Liver (tissue), 9 donors: ENCODE measurements around the gene CARMIL1. TPM values are rescaled to one million over a fixed set of nuclear protein-coding genes. Genes with fewer than 3 reads are reported as not detected.

Experiments used
- DNase-seq: peaks from one replicate; pipeline ENCODE4 v3.0.0-alpha.2; 2017; ENCODE audit warnings: low spot score
- H3K27ac ChIP-seq, 2 donors: one replicate each; pipeline ENCODE4 v1.7.0; 2013; ENCODE audit warnings: inconsistent platforms in 2 of 2, low read length in 2 of 2, control low read depth in 1 of 2, low read depth in 1 of 2, mild to moderate bottlenecking in 1 of 2
- H3K27me3 ChIP-seq, 4 donors: one replicate each; pipeline versions ENCODE4 v1.6.1 to v1.7.0; 2013; ENCODE audit warnings: low read length in 3 of 4, inconsistent platforms in 1 of 4, mild to moderate bottlenecking in 1 of 4, moderate library complexity in 1 of 4; ENCODE audit not compliant: control insufficient read depth in 4 of 4, insufficient read depth in 4 of 4
- H3K36me3 ChIP-seq, 4 donors: one replicate each; pipeline versions ENCODE4 v1.6.1 to v1.7.0; 2013; ENCODE audit warnings: low read length in 3 of 4, mild to moderate bottlenecking in 3 of 4, low read depth in 1 of 4, moderate library complexity in 1 of 4; ENCODE audit not compliant: control insufficient read depth in 4 of 4, insufficient read depth in 3 of 4
- H3K4me1 ChIP-seq, 4 donors: one replicate each; pipeline versions ENCODE4 v1.6.1 to v1.7.0; 2013; ENCODE audit warnings: low read length in 3 of 4, mild to moderate bottlenecking in 3 of 4, moderate library complexity in 1 of 4; ENCODE audit not compliant: control insufficient read depth in 4 of 4, insufficient read depth in 4 of 4
- H3K4me3 ChIP-seq, 3 donors: one replicate each; pipeline versions ENCODE4 v1.6.1 to v1.7.0; 2013; ENCODE audit warnings: low read length in 3 of 3, control low read depth in 1 of 3, low read depth in 1 of 3, mild to moderate bottlenecking in 1 of 3
- H3K9ac ChIP-seq, 2 donors: one replicate each; pipeline ENCODE4 v1.7.0; 2013; ENCODE audit warnings: low read length in 2 of 2, mild to moderate bottlenecking in 2 of 2, moderate library complexity in 2 of 2, control low read depth in 1 of 2, low read depth in 1 of 2
- H3K9me3 ChIP-seq, 4 donors: one replicate each; pipeline versions ENCODE4 v1.6.1 to v1.7.0; 2013; ENCODE audit warnings: low read length in 3 of 4; ENCODE audit not compliant: control insufficient read depth in 4 of 4
- ATF3 ChIP-seq: IDR thresholded peaks from 2 replicates; pipeline ENCODE4 v1.6.1; 2016; ENCODE audit warnings: antibody characterized with exemption
- CTCF ChIP-seq: fragments of 150-350 bp; IDR thresholded peaks from 2 replicates; pipeline ENCODE4 v1.5.1; 2017; ENCODE audit warnings: improper control_type of control experiment, low read depth, low read length; ENCODE audit not compliant: missing input control
- EGR1 ChIP-seq, 2 donors: IDR thresholded peaks; 2 replicates each; pipeline ENCODE4 v1.6.1; 2016 to 2018; ENCODE audit warnings: antibody characterized with exemption in 2 of 2, low read depth in 2 of 2
- FOXA1 ChIP-seq: IDR thresholded peaks from 2 replicates; pipeline ENCODE4 v1.6.1; 2016; ENCODE audit warnings: antibody characterized with exemption
- FOXA2 ChIP-seq: IDR thresholded peaks from 2 replicates; pipeline ENCODE4 v1.6.1; 2016; ENCODE audit warnings: antibody characterized with exemption
- GABPA ChIP-seq, 2 donors: IDR thresholded peaks in 1 of 2; conservative IDR thresholded peaks in 1 of 2; 2 replicates each; pipeline ENCODE4 v1.6.1; 2016; ENCODE audit warnings: antibody characterized with exemption in 2 of 2, mild to moderate bottlenecking in 1 of 2, moderate library complexity in 1 of 2
- HNF4G ChIP-seq: IDR thresholded peaks from 2 replicates; pipeline ENCODE4 v1.6.1; 2016; ENCODE audit warnings: antibody characterized with exemption
- JUND ChIP-seq, 2 donors: IDR thresholded peaks; 2 replicates each; pipeline ENCODE4 v1.6.1; 2016; ENCODE audit warnings: antibody characterized with exemption in 2 of 2
- MAX ChIP-seq: IDR thresholded peaks from 2 replicates; pipeline ENCODE4 v1.6.1; 2016; ENCODE audit warnings: antibody characterized with exemption
- RAD21 ChIP-seq, 2 donors: IDR thresholded peaks; 2 replicates each; pipeline ENCODE4 v1.6.1; 2016; ENCODE audit warnings: antibody characterized with exemption in 2 of 2, mild to moderate bottlenecking in 2 of 2
- REST ChIP-seq: IDR thresholded peaks from 2 replicates; pipeline ENCODE4 v1.6.1; 2016; ENCODE audit warnings: antibody characterized with exemption, mild to moderate bottlenecking
- RXRA ChIP-seq, 2 donors: IDR thresholded peaks; 2 replicates each; pipeline ENCODE4 v1.6.1; 2017 to 2018; ENCODE audit warnings: antibody characterized with exemption in 2 of 2, mild to moderate bottlenecking in 1 of 2
- SP1 ChIP-seq: IDR thresholded peaks from 2 replicates; pipeline ENCODE4 v1.6.1; 2018; ENCODE audit warnings: antibody characterized with exemption, mild to moderate bottlenecking
- TAF1 ChIP-seq: conservative IDR thresholded peaks from 2 replicates; pipeline ENCODE4 v1.6.1; 2016; ENCODE audit warnings: antibody characterized with exemption, mild to moderate bottlenecking
- YY1 ChIP-seq: IDR thresholded peaks from 2 replicates; pipeline ENCODE4 v1.6.1; 2016; ENCODE audit warnings: antibody characterized with exemption, mild to moderate bottlenecking
- ZBTB33 ChIP-seq: IDR thresholded peaks from 2 replicates; pipeline ENCODE4 v1.6.1; 2016; ENCODE audit warnings: antibody characterized with exemption
- WGBS: extraction: QIAGEN DNeasy Blood & Tissue Kit; methylation state at CpG from one replicate; pipeline ENCODE4 v1.1.7; 2013; 5-methylcytosine and 5-hydroxymethylcytosine counted together
- polyA plus RNA-seq, 2 donors: library from polyadenylated mRNA; stranded (reverse) in 1 of 2; unstranded in 1 of 2; fragments of 200-250 nt in 1 of 2; fragments of >200 nt in 1 of 2; fragmentation: Nextera tagmentation in 1 of 2; extraction: Ambion mirVana in 1 of 2; gene quantifications; one replicate each; pipeline versions ENCODE4 v1.2.1 to v1.2.3, GENCODE V29; 2013 to 2015
- total RNA-seq, 2 donors: library from RNA; depleted of rRNA; stranded (reverse); fragments of >200 nt; gene quantifications; one replicate each; pipeline ENCODE4 v1.2.3, GENCODE V29; 2014
- donor health status: healthy.
- donor health status: healthy.
- donor health status: healthy.
- donor health status: healthy.
- donor health status: healthy.

The CARMIL1 gene
- total and polyA plus RNA-seq, 4 donors = 1.4 to 9.5 (median 3.5) TPM

GRCh38 chr6:25278261-25278913, 787 bp upstream of the CARMIL1 start:
- WGBS = 8% methylated on average over 16 of the region's 16 CpGs
- Histone ChIP-seq H3K9ac (peak overlapping the region; percentile 62 to 79), H3K4me1 (peaks cover 2 to 35% (median 27%) of the 10 kb centered on the region in 4 donors), H3K27ac (peak overlapping the region; percentile 67 to 70), H3K27me3 (no peaks in the 10 kb centered on the region), H3K9me3 (no peaks in the 10 kb centered on the region), H3K36me3 (no peaks in the 10 kb centered on the region), H3K4me3 (peak overlapping the region; percentile 84 to 96 (median 86))
- no peak for DNase-seq
- TF ChIP-seq REST (no peak), HNF4G (no peak), EGR1 (IDR thresholded peaks at IDR 0.05; ENCODE audit: low read depth in 2 of 2) (no peak), JUND (IDR thresholded peaks at IDR 0.05) (no peak), RXRA (IDR thresholded peaks at IDR 0.05) (no peak), CTCF (no peak), ZBTB33 (no peak), FOXA1 (no peak), SP1 (no peak)

GRCh38 chr6:25279748-25280343, 672 bp downstream of the CARMIL1 start:
- Histone ChIP-seq H3K36me3 (no peaks in the 10 kb centered on the region), H3K27me3 (no peaks in the 10 kb centered on the region), H3K9me3 (no peaks in the 10 kb centered on the region), H3K4me3 (peak overlapping the region; percentile 84 to 96 (median 86)), H3K9ac (peak overlapping the region; percentile 55 to 58), H3K27ac (peak overlapping the region; percentile 32 to 43), H3K4me1 (peaks cover 2 to 35% (median 27%) of the 10 kb centered on the region in 4 donors)
- 2% methylated on average over 31 of the region's 31 CpGs for WGBS
- TF ChIP-seq RXRA (IDR thresholded peaks at IDR 0.05) = no peak
- no peak for TF ChIP-seq ZBTB33
- no peak for TF ChIP-seq RAD21 (IDR thresholded peaks at IDR 0.05)
- no peak for TF ChIP-seq JUND (IDR thresholded peaks at IDR 0.05)
- TF ChIP-seq HNF4G = no peak
- TF ChIP-seq EGR1 (IDR thresholded peaks at IDR 0.05; ENCODE audit: low read depth in 2 of 2) = no peak
- TF ChIP-seq FOXA2 = no peak
- no peak for TF ChIP-seq TAF1
- TF ChIP-seq ATF3 = no peak
- TF ChIP-seq FOXA1 = no peak
- TF ChIP-seq YY1 = no peak
- no peak for TF ChIP-seq GABPA (IDR thresholded peaks at IDR 0.05 in 1 of 2, conservative IDR thresholded peaks at IDR 0.05 in 1 of 2)
- TF ChIP-seq MAX = no peak
- no peak for DNase-seq
